DND-41 (cell line): ENCODE results near the gene ACBD6.

Source experiments
- ATAC-seq: fragments of 200-7000 bp; cut with Tn5 transposase; 3 replicates; pipeline ENCODE4 v1.9.1; 2021; ENCODE audit warnings: low read depth; ENCODE audit not compliant: insufficient read depth
- DNase-seq: peaks from one replicate; pipeline ENCODE4 v3.0.0-alpha.2; 2020
- H2AFZ ChIP-seq: 2 replicates; pipeline ENCODE4 v1.6.0; 2012; ENCODE audit warnings: low read depth, low read length
- H3K27ac ChIP-seq: 2 replicates; pipeline ENCODE4 v1.5.1; 2012; ENCODE audit warnings: low read length, inconsistent platforms
- H3K27me3 ChIP-seq: fragments of 200-600 bp; sonication (generic); 2 replicates; pipeline ENCODE4 v1.6.0; 2012; ENCODE audit warnings: low read length, mild to moderate bottlenecking, inconsistent platforms; ENCODE audit not compliant: insufficient read depth, poor library complexity
- H3K36me3 ChIP-seq: 2 replicates; pipeline ENCODE4 v1.5.1; 2012; ENCODE audit warnings: low read length, inconsistent platforms; ENCODE audit not compliant: insufficient read depth
- H3K4me1 ChIP-seq: 2 replicates; pipeline ENCODE4 v1.5.1; 2012; ENCODE audit warnings: mild to moderate bottlenecking, low read length; ENCODE audit not compliant: insufficient read depth
- H3K4me2 ChIP-seq: 2 replicates; pipeline ENCODE4 v1.6.0; 2012; ENCODE audit warnings: mild to moderate bottlenecking, moderate library complexity, low read length, inconsistent platforms; ENCODE audit not compliant: insufficient read depth
- H3K4me3 ChIP-seq, 2 experiments: fragments of 200-600 bp in 1 of 2; shearing (Covaris generic) in 1 of 2; 2 replicates each; pipeline ENCODE4 v1.5.1; 2012 to 2016; ENCODE audit warnings: inconsistent platforms in 2 of 2, low read length in 2 of 2, mild to moderate bottlenecking in 2 of 2, low read depth in 1 of 2, moderate library complexity in 1 of 2
- H3K79me2 ChIP-seq: 2 replicates; pipeline ENCODE4 v1.6.0; 2012; ENCODE audit warnings: low read length, inconsistent platforms; ENCODE audit not compliant: insufficient read depth
- H3K9ac ChIP-seq: 2 replicates; pipeline ENCODE4 v1.6.0; 2012; ENCODE audit warnings: low read depth, mild to moderate bottlenecking, inconsistent platforms, low read length, moderate library complexity
- H3K9me3 ChIP-seq: 2 replicates; pipeline ENCODE4 v1.5.1; 2012; ENCODE audit warnings: low read length, moderate library complexity, mild to moderate bottlenecking, inconsistent platforms; ENCODE audit not compliant: insufficient read depth, severe bottlenecking
- H4K20me1 ChIP-seq: 2 replicates; pipeline ENCODE4 v1.6.0; 2012; ENCODE audit warnings: low read length; ENCODE audit not compliant: insufficient read depth
- EZH2 ChIP-seq: IDR thresholded peaks from 3 replicates; pipeline ENCODE4 v1.6.1; 2012; ENCODE audit warnings: borderline replicate concordance, low read depth, mild to moderate bottlenecking, moderate library complexity, low read length, inconsistent platforms; ENCODE audit not compliant: severe bottlenecking
- TF ChIP-seq, protein P1 (sequence below): IDR thresholded peaks from 2 replicates; pipeline ENCODE4 v1.5.1; 2012; ENCODE audit warnings: borderline replicate concordance, low read length, moderate library complexity, mild to moderate bottlenecking; ENCODE audit not compliant: poor library complexity, severe bottlenecking; ENCODE audit errors: extremely low read depth

The ACBD6 gene

GRCh38 chr1:180382326-180383115 lies 119.9 kb downstream of the ACBD6 start:
- no peak for ATAC-seq
- Histone ChIP-seq H3K4me3 (no peak overlapping the region), H3K36me3 (peaks cover 7% of the 10 kb centered on the region; the same call in 1 of the 2 replicates), H3K27me3 (no peaks in the 10 kb centered on the region), H3K4me1 (no peaks in the 10 kb centered on the region), H3K9me3 (peaks cover 45% of the 10 kb centered on the region), H4K20me1 (no peaks in the 10 kb centered on the region), H3K79me2 (peaks cover 42% of the 10 kb centered on the region), H3K9ac (no peak overlapping the region), H3K27ac (no peak overlapping the region), H3K4me2 (no peak overlapping the region), H2AFZ (no peak overlapping the region)
- TF ChIP-seq, protein P1, sequence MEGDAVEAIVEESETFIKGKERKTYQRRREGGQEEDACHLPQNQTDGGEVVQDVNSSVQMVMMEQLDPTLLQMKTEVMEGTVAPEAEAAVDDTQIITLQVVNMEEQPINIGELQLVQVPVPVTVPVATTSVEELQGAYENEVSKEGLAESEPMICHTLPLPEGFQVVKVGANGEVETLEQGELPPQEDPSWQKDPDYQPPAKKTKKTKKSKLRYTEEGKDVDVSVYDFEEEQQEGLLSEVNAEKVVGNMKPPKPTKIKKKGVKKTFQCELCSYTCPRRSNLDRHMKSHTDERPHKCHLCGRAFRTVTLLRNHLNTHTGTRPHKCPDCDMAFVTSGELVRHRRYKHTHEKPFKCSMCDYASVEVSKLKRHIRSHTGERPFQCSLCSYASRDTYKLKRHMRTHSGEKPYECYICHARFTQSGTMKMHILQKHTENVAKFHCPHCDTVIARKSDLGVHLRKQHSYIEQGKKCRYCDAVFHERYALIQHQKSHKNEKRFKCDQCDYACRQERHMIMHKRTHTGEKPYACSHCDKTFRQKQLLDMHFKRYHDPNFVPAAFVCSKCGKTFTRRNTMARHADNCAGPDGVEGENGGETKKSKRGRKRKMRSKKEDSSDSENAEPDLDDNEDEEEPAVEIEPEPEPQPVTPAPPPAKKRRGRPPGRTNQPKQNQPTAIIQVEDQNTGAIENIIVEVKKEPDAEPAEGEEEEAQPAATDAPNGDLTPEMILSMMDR, result no peak
- no peak for TF ChIP-seq EZH2
- DNase-seq, result no peak

- ATAC-seq (no peak), DNase-seq (no peak)
- no peak overlapping the region for H2AFZ ChIP-seq
- TF ChIP-seq, protein P1, result no peak
- TF ChIP-seq EZH2, result no peak
- no peaks in the 10 kb centered on the region for H4K20me1 ChIP-seq
- no peak overlapping the region for H3K4me2 ChIP-seq
- peaks cover 44% of the 10 kb centered on the region for H3K79me2 ChIP-seq
- no peak overlapping the region for H3K4me3 ChIP-seq
- peaks cover 3% of the 10 kb centered on the region; the same call in 1 of the 2 replicates for H3K36me3 ChIP-seq
- peaks cover 38% of the 10 kb centered on the region for H3K9me3 ChIP-seq
- H3K27me3 ChIP-seq, result no peaks in the 10 kb centered on the region
- H3K9ac ChIP-seq, result no peak overlapping the region
- H3K4me1 ChIP-seq, result no peaks in the 10 kb centered on the region
- H3K27ac ChIP-seq, result no peak overlapping the region
Observed at GRCh38 chr1:180381184-180381580, 121.2 kb downstream of the ACBD6 start.

- Histone ChIP-seq H2AFZ (no peak overlapping the region), H3K79me2 (peaks cover 45% of the 10 kb centered on the region), H3K9ac (no peak overlapping the region), H3K9me3 (peaks cover 36% of the 10 kb centered on the region), H3K4me2 (no peak overlapping the region), H3K4me3 (no peak overlapping the region), H3K4me1 (no peaks in the 10 kb centered on the region), H3K36me3 (peaks cover 3% of the 10 kb centered on the region; the same call in 1 of the 2 replicates), H3K27ac (no peak overlapping the region), H4K20me1 (no peaks in the 10 kb centered on the region), H3K27me3 (no peaks in the 10 kb centered on the region)
- TF ChIP-seq, protein P1, result no peak
- no peak for TF ChIP-seq EZH2
- DNase-seq, result no peak
- no peak for ATAC-seq
Observed at GRCh38 chr1:180380259-180381183, 121.9 kb downstream of the ACBD6 start.
